Measurements from ENCODE around the gene ELMO1. TPM values are rescaled to one million over a fixed set of nuclear protein-coding genes. Genes with fewer than 3 reads are reported as not detected.

Gene ELMO1
- total RNA-seq, result 100 to 1,000 TPM in 1 of 2 experiments, 10 to 100 TPM in 1; 94.4 to 120 TPM
- 10 to 100 TPM; 26.9 to 58.4 (median 44.9) TPM for polyA plus RNA-seq
- 84.0 to 180 (median 97.8) reads per million in 6 experiments for total RNA-seq

GRCh38 chr7:37448636-37449361 is at the start of gene ELMO1:
TSS of gene ELMO1 (minus strand) at chr7:37448864. CDS start at chr7:37342690, 106,174 bp downstream.
- peak within 1 kb of the TSS; percentile 91 to 99 (median 96) for H3K4me3 Mint-ChIP-seq
- H3K27ac Mint-ChIP-seq, result peak within 1 kb of the TSS; percentile 97 to 100 (median 98)
- H3K9me3 Mint-ChIP-seq, result peaks cover 0 to 4% (median 0%) of the 10 kb centered on the region in 9 donors
- peak; percentile 77 to 80 for ATAC-seq
- H3K36me3 Mint-ChIP-seq, result peaks cover 0 to 12% (median 9%) of the 10 kb centered on the region in 3 donors
- H3K4me1 Mint-ChIP-seq, result peaks cover 25 to 59% (median 54%) of the 10 kb centered on the region in 4 donors
- peak; percentile 51 to 90 (median 82) for DNase-seq
- peaks cover 0 to 3% (median 0%) of the 10 kb centered on the region in 5 donors for H3K27me3 Mint-ChIP-seq
- POLR2A ChIA-PET, result interaction anchor here (0.6 to 4.6 kb wide), 22 partner anchors 10 to 1648 kb away, joined by 3 to 50 read pairs (median 6); partner anchors contain the start of gene SEPTIN7

- H3K27ac Mint-ChIP-seq, result no peak overlapping the region
- no peaks in the 10 kb centered on the region for H3K36me3 Mint-ChIP-seq
- H3K4me3 Mint-ChIP-seq, result no peak overlapping the region
- H3K4me1 Mint-ChIP-seq, result no peaks in the 10 kb centered on the region
- no peak for ATAC-seq
- no peaks in the 10 kb centered on the region for H3K27me3 Mint-ChIP-seq
- DNase-seq, result no peak
- H3K9me3 Mint-ChIP-seq, result no peaks in the 10 kb centered on the region
- POLR2A ChIA-PET, result interaction anchor here (1.7 kb wide), 1 partner anchor 263 kb away, joined by 3 read pairs; no protein-coding TSS in a partner anchor
Measured at GRCh38 chr7:37497576-37497975, 48.9 kb upstream of the ELMO1 start.

GRCh38 chr7:37495574-37496184 is 47.0 kb upstream of the ELMO1 start:
- Mint-ChIP-seq H3K27me3 (no peaks in the 10 kb centered on the region), H3K9me3 (no peaks in the 10 kb centered on the region), H3K4me3 (no peak overlapping the region), H3K27ac (no peak overlapping the region), H3K4me1 (no peaks in the 10 kb centered on the region), H3K36me3 (no peaks in the 10 kb centered on the region)
- no peak for ATAC-seq
- DNase-seq, result peak in 3 of 10 donors; percentile 44 to 54 (median 47)
- POLR2A ChIA-PET, result interaction anchor here (1.3 to 1.6 kb wide), 2 partner anchors 47 to 48 kb away, joined by 4 read pairs; partner anchors contain the start of gene ELMO1

GRCh38 chr7:37494926-37495325 is 46.3 kb upstream of the ELMO1 start:
- peak overlapping the region in 1 of 10 donors; percentile 37 for H3K27ac Mint-ChIP-seq
- no peaks in the 10 kb centered on the region for H3K36me3 Mint-ChIP-seq
- ATAC-seq (no peak), DNase-seq (no peak)
- no peaks in the 10 kb centered on the region for H3K9me3 Mint-ChIP-seq
- no peak overlapping the region for H3K4me3 Mint-ChIP-seq
- H3K4me1 Mint-ChIP-seq, result no peaks in the 10 kb centered on the region
- POLR2A ChIA-PET, result interaction anchor here (1.3 to 1.6 kb wide), 2 partner anchors 46 to 47 kb away, joined by 4 read pairs; partner anchors contain the start of gene ELMO1
- H3K27me3 Mint-ChIP-seq, result no peaks in the 10 kb centered on the region

GRCh38 chr7:37493810-37494209 is 45.1 kb upstream of the ELMO1 start:
- H3K4me1 Mint-ChIP-seq, result no peaks in the 10 kb centered on the region
- H3K4me3 Mint-ChIP-seq, result no peak overlapping the region
- H3K36me3 Mint-ChIP-seq, result peaks cover 0 to under 1% (median 0%) of the 10 kb centered on the region in 3 donors
- DNase-seq (no peak), ATAC-seq (no peak)
- H3K27me3 Mint-ChIP-seq, result no peaks in the 10 kb centered on the region
- H3K27ac Mint-ChIP-seq, result no peak overlapping the region
- POLR2A ChIA-PET, result no interaction called here
- H3K9me3 Mint-ChIP-seq, result peaks cover 0 to 2% (median 0%) of the 10 kb centered on the region in 9 donors

GRCh38 chr7:37493123-37493522 is 44.5 kb upstream of the ELMO1 start:
- Mint-ChIP-seq H3K27me3 (no peaks in the 10 kb centered on the region), H3K4me1 (no peaks in the 10 kb centered on the region), H3K27ac (no peak overlapping the region), H3K9me3 (peaks cover 0 to 9% (median 2%) of the 10 kb centered on the region in 9 donors), H3K36me3 (peaks cover 0 to 8% (median 4%) of the 10 kb centered on the region in 3 donors), H3K4me3 (no peak overlapping the region)
- POLR2A ChIA-PET, result no interaction called here
- ATAC-seq (no peak), DNase-seq (no peak)

GRCh38 chr7:37491919-37492694 is 43.4 kb upstream of the ELMO1 start:
- Mint-ChIP-seq H3K36me3 (peaks cover 0 to 9% (median 7%) of the 10 kb centered on the region in 3 donors), H3K27me3 (no peaks in the 10 kb centered on the region), H3K9me3 (peaks cover 0 to 12% (median 3%) of the 10 kb centered on the region in 9 donors), H3K4me1 (no peaks in the 10 kb centered on the region), H3K4me3 (no peak overlapping the region), H3K27ac (no peak overlapping the region)
- DNase-seq (no peak), ATAC-seq (no peak)
- POLR2A ChIA-PET, result no interaction called here

GRCh38 chr7:37489703-37490102 is 41.0 kb upstream of the ELMO1 start:
- ATAC-seq, result no peak
- Mint-ChIP-seq H3K36me3 (peaks cover 0 to 9% (median 9%) of the 10 kb centered on the region in 3 donors), H3K27ac (no peak overlapping the region), H3K9me3 (peaks cover 0 to 16% (median 4%) of the 10 kb centered on the region in 9 donors), H3K4me3 (no peak overlapping the region), H3K4me1 (no peaks in the 10 kb centered on the region), H3K27me3 (peaks cover 0 to 8% (median 3%) of the 10 kb centered on the region in 5 donors)
- DNase-seq, result no peak
- POLR2A ChIA-PET, result interaction anchor here (0.6 kb wide), 1 partner anchor 42 kb away, joined by 3 read pairs; no protein-coding TSS in a partner anchor

- DNase-seq (no peak), ATAC-seq (no peak)
- no peaks in the 10 kb centered on the region for H3K4me1 Mint-ChIP-seq
- POLR2A ChIA-PET, result interaction anchor here (0.7 kb wide), 1 partner anchor 101 kb away, joined by 5 read pairs; no protein-coding TSS in a partner anchor
- H3K36me3 Mint-ChIP-seq, result peaks cover 0 to 9% (median 9%) of the 10 kb centered on the region in 3 donors
- peaks cover 0 to 16% (median 4%) of the 10 kb centered on the region in 9 donors for H3K9me3 Mint-ChIP-seq
- no peak overlapping the region for H3K4me3 Mint-ChIP-seq
- no peak overlapping the region for H3K27ac Mint-ChIP-seq
- H3K27me3 Mint-ChIP-seq, result peaks cover 0 to 8% (median 3%) of the 10 kb centered on the region in 5 donors
Measured at GRCh38 chr7:37488163-37488764, 39.6 kb upstream of the ELMO1 start.

GRCh38 chr7:37484426-37485073 is 35.9 kb upstream of the ELMO1 start:
- Mint-ChIP-seq H3K4me1 (no peaks in the 10 kb centered on the region), H3K36me3 (peaks cover 0 to 9% (median 9%) of the 10 kb centered on the region in 3 donors), H3K27me3 (peaks cover 2 to 37% (median 10%) of the 10 kb centered on the region in 5 donors), H3K9me3 (peaks cover 0 to 16% (median 4%) of the 10 kb centered on the region in 9 donors), H3K4me3 (no peak overlapping the region), H3K27ac (no peak overlapping the region)
- ATAC-seq, result no peak
- POLR2A ChIA-PET, result no interaction called here
- DNase-seq, result no peak

GRCh38 chr7:37483627-37484026 is 35.0 kb upstream of the ELMO1 start:
- Mint-ChIP-seq H3K36me3 (peaks cover 0 to 11% (median 9%) of the 10 kb centered on the region in 3 donors), H3K4me3 (no peak overlapping the region), H3K4me1 (no peaks in the 10 kb centered on the region), H3K27me3 (peaks cover 2 to 37% (median 12%) of the 10 kb centered on the region in 5 donors), H3K27ac (no peak overlapping the region), H3K9me3 (peaks cover 0 to 16% (median 3%) of the 10 kb centered on the region in 9 donors)
- no peak for ATAC-seq
- POLR2A ChIA-PET, result no interaction called here
- DNase-seq, result no peak

All from naive thymus-derived CD8-positive, alpha-beta T cell (primary cell).